GM19193 (cell line): Measurements from ENCODE around the gene RIPK1.

Experiments
- POLR2A ChIP-seq: IDR thresholded peaks from 4 replicates; pipeline ENCODE4 v1.6.1; 2011; ENCODE audit not compliant: insufficient read depth, insufficient read length; ENCODE audit errors: extremely low read depth

RIPK1 gene

DNA sequence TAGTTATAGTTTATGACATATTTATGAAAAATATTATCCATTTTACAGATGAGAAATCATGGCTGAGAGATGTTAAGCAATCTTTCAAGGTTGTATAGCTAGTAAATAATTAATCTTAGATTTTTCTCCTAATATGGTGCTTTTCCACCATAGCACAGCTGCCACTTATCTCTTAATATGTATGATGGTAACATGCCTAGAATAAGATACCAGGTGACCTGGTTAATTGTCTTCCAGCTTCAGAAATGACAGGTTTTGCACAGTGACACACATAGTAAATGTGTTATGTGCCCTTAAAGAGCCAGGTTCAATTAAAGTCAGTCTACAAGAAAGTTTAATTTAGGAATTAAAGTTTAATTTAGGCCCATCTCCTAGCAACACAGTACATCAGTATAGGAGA, 74.2 kb downstream of the RIPK1 start:
- TF ChIP-seq POLR2A, result no peak

DNA sequence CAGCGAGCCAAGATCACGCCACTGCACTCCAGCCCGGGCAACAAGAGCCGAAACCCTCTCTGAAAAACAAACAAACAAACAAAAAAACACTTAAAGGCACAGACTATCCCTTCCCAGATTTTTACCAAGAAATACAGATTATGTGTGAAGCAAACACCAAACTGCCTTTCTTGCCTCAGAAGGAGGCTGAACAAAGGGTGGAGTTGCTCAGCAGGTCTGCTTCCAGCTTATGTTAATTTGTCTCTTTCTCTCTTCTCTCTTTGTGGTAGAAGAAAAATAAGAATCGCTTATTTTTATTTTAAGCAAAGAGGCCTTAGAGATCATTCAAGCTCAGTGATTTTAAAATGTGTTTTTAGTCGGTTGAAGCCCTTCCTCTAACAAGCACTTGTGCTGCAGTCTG, 74.9 kb downstream of the RIPK1 start:
- TF ChIP-seq POLR2A, result no peak

DNA sequence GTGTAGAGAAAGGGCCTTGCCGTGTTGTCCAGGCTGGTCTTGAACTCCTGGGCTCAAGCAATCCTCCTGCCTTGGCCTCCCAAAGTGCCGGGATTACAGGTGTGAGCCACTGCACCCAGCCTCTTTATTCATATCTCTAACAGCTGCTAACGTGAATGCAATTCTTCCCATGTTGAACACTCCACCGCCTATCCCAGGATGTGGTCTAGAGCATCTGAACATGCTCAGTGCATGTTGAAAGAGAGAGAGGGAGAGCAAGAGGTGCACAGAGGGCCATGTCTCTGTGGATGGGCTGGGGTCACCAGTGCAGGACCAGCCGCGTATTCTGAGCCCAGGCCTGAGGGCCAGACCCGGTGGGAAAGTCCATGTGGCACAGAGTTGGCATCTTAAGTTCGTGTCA, 76.3 kb downstream of the RIPK1 start:
- TF ChIP-seq POLR2A, result no peak

DNA sequence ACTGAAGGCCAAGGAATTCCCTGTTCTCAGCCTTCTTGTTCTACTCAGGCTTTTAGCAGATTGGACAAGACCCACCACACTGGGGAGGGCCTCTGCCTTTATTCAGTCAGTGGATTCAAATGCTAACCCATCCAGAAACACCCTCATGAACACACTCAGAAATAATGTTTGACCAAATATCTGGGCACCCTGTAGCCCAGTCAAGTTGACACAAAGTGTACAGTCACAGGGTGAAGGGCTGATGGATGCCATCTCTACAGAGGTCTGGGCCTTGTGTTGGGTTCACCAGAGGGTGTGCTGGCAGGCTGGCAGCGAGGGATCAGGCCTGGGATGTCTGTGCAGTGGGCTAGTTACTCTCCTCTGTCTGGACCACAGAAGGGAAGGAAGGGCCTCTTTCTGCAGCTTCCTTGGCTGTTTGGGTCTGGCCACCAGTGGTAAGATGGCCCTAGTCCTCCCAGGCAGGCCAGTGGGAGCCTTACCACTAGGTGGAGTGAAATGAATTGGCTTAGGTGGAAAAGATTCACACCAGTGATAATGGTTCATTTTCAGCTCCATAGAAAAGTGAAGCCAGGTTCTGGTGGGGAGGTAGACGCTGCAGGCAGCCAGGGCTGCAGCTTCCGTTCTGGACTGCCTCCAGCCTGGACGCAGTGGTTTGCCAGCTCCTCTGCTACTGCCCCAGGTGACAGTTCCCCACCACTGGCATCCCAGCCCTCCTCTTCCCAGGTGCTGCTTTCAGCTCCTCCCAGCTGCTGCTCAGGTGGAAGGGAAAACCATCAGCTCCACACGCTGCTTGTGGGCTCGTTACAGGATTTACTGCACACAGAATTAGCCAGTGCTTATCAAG, 79.8 kb downstream of the RIPK1 start:
- TF ChIP-seq POLR2A, result no peak

DNA sequence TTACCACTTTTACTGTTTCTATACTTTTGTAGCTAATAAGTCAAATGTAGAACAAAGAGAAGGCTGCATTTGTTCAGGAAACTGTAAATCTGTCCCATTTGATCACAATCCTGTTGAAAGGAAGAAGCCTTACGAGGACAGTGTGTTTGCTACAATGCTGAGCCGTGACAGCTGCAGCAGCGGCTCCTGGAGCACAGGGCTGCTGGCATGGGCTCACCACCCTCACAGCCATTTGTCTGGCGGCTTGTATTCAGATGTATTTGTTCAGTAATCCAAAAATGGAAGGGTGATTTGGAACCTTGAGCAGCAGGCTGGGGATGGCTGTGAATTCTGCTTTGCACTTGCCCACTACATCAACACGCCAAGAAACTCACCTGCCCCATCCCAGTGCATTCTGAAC, 83.4 kb downstream of the RIPK1 start:
- no peak for TF ChIP-seq POLR2A

DNA sequence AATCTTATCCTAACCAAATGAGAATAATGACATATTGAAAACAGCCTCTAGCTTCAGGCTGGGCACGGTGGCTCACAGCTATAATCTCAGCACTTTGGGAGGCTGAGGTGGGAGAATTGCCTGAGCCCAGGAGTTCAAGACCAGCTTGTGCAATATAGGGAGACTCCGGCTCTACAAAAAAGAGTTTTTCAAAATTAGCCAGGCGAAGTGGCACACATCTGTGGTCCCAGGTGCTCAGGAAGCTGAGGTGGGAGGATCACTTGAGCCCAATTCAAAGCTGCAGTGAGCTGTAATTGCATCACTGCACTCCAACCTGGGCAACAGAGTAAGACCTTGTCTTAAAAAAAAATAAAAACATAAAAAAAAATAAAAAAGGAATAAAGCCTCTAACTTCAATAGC, 84.4 kb downstream of the RIPK1 start:
- no peak for TF ChIP-seq POLR2A

DNA sequence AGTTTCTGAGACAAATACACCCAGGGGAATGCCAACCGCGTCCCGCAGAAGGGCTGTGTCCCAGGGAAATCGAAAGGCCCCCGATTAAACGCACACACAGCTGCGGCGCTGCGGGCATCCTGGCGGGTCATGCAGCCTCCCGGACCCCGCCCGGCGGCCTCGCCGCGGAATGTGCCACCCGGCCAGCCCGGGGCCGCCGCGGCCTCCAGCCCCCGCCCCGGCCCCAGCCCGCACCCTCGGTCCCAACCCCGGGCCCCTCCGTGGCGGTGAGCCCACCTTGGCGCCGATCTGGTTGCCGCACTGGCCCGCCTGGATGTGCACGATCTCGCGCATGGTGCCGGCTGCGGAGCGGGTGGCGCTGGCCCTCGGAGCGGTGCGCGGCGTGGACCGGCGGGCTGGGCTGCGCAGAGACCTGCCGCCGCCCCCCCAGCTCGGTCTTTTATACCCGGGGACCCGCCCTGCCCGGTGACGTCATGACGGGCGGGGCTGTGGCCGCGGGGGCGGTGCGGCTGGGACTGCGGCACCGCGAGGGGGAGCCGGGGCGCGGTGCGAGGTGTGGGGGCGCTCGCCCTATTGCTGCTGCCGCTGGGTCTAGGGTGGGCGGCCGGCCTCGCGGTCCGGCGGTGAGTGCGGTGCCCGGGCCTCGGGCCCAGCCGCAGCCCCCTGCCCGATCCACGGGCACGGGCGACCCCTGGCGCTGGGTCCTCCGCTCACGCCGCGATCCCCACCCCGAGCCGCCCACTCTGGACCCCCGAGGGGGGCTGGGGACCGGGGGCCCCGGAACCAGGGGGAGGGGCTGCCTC, 89.0 kb downstream of the RIPK1 start, which contains the start of gene TUBB2A:
TSS of gene TUBB2A (minus strand) at position 414 of the 803 bp plus-strand sequence. CDS start at position 333, 81 bp downstream.
- TF ChIP-seq POLR2A, result peak; percentile 87

DNA sequence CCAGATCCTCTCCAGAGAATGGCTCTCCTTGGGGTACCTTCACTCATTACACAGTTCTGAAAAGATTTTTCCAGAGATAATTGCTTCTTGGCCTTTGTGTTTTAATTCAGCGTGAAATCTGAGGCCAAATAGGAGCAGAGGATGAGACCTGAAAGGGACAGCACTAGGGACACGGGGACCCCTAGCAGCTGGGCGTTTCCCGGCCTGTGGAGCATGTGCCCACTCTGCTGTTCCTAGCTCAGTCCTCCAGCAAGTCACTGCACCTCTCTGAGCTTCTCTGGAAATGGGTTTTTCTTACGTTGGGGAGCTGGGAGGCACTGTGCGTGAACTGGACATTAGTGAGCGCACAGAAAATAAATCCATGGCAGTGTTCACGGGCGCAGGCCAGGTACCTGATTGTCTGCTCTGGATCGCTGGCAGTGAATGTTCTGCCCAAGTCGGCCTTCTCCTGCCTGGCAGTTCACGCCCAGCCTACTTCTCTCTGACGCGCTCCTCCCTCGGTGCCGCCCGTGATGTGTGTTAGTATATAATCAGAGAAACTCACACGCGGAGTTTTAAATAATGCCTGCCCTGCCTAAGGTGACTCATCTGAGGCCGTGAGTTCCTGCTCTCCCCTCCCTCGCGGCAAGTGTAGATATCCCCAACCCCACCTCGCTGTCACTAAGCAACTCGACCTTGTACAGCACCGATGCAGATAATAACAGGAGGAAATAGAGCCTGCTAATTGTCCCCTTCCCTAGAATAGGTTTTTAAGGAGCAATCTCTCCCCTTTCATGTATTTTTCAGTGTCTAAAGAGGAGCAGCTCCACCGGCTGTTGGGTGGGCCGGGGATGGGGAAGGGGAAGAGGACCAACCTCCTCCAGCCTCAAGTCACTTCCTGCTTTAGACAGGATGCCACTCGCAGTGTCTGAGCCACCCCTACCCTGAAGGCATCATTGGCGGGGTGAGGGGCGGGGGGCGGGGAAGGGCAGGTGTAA, 91.8 kb downstream of the RIPK1 start:
- TF ChIP-seq POLR2A, result no peak

DNA sequence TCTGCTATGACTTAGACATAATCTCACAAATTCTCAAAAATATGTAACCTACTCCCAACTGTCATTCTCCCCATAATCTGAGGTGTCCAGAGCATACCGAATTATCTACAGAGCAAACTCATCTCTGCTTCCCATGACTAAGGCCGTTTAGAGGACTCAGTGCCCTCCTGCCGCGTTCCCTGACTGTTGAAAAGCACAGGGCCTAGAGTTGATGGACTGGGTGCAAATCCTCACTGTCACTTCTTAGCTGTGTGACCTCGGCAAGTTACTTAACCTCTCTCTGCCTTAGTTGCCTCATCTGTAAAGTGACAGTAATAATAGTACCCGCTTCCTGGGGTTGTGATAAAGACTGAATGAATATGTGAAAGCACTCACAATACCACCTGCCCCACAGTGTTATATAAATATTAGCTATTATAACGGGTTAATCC, 93.8 kb downstream of the RIPK1 start:
- TF ChIP-seq POLR2A, result no peak

DNA sequence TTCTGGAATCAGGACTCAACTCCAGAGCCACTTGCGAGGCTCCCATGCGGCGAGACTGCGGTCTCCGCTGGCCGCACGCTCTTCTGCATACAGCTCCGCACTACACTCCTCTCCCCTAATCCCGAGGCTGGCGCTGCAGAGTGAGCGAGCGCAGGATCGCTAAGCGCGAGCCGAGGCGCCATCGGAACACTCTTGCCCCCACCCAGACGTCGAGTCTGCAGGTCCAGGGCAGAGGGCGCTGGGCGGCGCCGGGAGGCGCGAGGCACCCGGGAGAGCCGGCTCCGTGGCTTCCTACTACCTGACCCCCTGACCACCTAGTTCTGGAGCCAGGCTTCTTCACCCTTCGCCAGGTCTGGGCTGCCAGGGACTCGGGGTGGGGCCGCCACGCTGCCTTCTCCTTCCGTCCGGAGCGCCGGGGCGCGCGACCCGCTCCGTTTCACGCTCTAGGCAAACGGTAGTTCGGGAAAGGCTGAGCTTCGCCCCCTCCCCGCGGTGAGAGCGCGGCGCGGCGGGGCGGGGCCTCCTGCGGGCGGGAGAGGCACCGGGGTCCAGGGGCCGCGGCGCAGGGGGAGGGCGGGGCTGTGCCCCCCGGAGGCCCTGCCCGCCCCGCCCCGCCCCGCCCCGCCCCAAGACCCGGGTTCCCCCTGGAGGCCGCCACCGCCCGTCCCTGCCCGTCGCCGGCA, 94.4 kb downstream of the RIPK1 start:
- peak; percentile 51 for TF ChIP-seq POLR2A

DNA sequence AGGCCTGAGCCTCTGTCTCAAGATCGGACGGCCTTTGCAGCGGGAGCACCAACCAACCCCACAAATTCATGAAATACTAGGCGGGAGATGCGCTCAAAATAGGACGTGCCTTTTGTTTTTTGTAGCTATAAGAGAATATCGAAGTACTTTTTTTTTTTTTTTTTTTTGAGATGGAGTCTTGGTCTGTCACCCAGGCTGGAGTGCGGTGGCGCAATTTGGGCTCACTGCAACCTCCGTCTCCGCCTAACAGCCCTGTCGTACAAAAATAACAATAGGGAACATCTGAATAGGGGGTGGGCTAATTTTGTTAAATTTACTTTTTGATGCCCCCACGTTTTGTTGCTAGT, 94.9 kb downstream of the RIPK1 start:
- TF ChIP-seq POLR2A, result no peak

DNA sequence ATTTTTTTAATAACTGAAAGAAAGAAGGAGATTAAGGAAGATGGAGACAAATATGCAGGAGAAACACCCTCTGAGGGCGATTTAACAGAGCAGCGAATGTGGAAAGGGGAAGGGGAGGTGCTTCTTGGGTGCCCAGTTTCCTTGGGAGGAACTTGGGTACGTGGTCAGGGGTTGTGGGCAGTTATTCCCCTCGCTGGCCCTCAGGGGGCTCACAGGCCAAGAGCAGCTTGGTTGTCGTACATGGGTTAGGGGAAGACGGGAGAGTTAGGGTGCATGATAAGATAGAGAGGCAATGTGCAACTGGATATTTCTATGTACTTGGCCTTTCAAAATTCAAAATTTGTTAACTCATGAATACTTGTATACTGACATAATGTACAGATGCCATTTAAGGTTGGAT, 96.1 kb downstream of the RIPK1 start:
- no peak for TF ChIP-seq POLR2A
